ENCODE data around the gene TUFT1. TPM values are rescaled to one million over a fixed set of nuclear protein-coding genes. Genes with fewer than 3 reads are reported as not detected.

TUFT1 gene
- total RNA-seq, 2 donors from 2014 or later: 5.1 to 5.6 TPM

GRCh38 chr1:151547119-151547899 lies 7.2 kb downstream of the TUFT1 start:
- ATAC-seq: peak; percentile 18 to 20
- Mint-ChIP-seq H3K36me3 (no peaks in the 10 kb centered on the region), H3K27ac (peak overlapping the region in 1 of 2 donors; percentile 38)

GRCh38 chr1:151547900-151548230 lies 7.8 kb downstream of the TUFT1 start:
- ATAC-seq (no peak), DNase-seq (ENCODE audit: low spot score in 2 of 2) (no peak)
- no peak overlapping the region for H3K27ac Mint-ChIP-seq
- H3K36me3 Mint-ChIP-seq: no peaks in the 10 kb centered on the region
- H3K9me3 Mint-ChIP-seq: no peaks in the 10 kb centered on the region

More at GRCh38 chr1:151547119-151547899, 7.2 kb downstream of the TUFT1 start:
- no peak for DNase-seq (ENCODE audit: low spot score in 2 of 2)
- no peaks in the 10 kb centered on the region for H3K9me3 Mint-ChIP-seq

- DNase-seq (ENCODE audit: low spot score in 2 of 2) (no peak), ATAC-seq (no peak)
- Mint-ChIP-seq H3K36me3 (no peaks in the 10 kb centered on the region), H3K27ac (no peak overlapping the region), H3K9me3 (no peaks in the 10 kb centered on the region)
Observed at GRCh38 chr1:151549199-151549598, 9.1 kb downstream of the TUFT1 start.

- ATAC-seq (no peak), DNase-seq (ENCODE audit: low spot score in 2 of 2) (no peak)
- no peaks in the 10 kb centered on the region for H3K36me3 Mint-ChIP-seq
- H3K9me3 Mint-ChIP-seq: no peaks in the 10 kb centered on the region
- H3K27ac Mint-ChIP-seq: no peak overlapping the region
Observed at GRCh38 chr1:151553659-151554058, 13.6 kb downstream of the TUFT1 start.

GRCh38 chr1:151556052-151556451 lies 15.9 kb downstream of the TUFT1 start:
- ATAC-seq (no peak), DNase-seq (ENCODE audit: low spot score in 2 of 2) (no peak)
- Mint-ChIP-seq H3K27ac (no peak overlapping the region), H3K9me3 (no peaks in the 10 kb centered on the region), H3K36me3 (no peaks in the 10 kb centered on the region)

- ATAC-seq (no peak), DNase-seq (ENCODE audit: low spot score in 2 of 2) (no peak)
- H3K36me3 Mint-ChIP-seq: no peaks in the 10 kb centered on the region
- H3K27ac Mint-ChIP-seq: no peak overlapping the region
- no peaks in the 10 kb centered on the region for H3K9me3 Mint-ChIP-seq
Observed at GRCh38 chr1:151562661-151563060, 22.6 kb downstream of the TUFT1 start.

- no peaks in the 10 kb centered on the region for H3K9me3 Mint-ChIP-seq
- no peaks in the 10 kb centered on the region for H3K36me3 Mint-ChIP-seq
- H3K27ac Mint-ChIP-seq: no peak overlapping the region
- DNase-seq (ENCODE audit: low spot score in 2 of 2) (no peak), ATAC-seq (no peak)
Observed at GRCh38 chr1:151563376-151563775, 23.3 kb downstream of the TUFT1 start.

- H3K27ac Mint-ChIP-seq: peak overlapping the region in 1 of 2 donors; percentile 47
- H3K36me3 Mint-ChIP-seq: no peaks in the 10 kb centered on the region
- DNase-seq (ENCODE audit: low spot score in 2 of 2) (no peak), ATAC-seq (no peak)
- H3K9me3 Mint-ChIP-seq: no peaks in the 10 kb centered on the region
Observed at GRCh38 chr1:151565502-151566189, 25.5 kb downstream of the TUFT1 start.

GRCh38 chr1:151568626-151569088 lies 28.5 kb downstream of the TUFT1 start:
- DNase-seq (ENCODE audit: low spot score in 2 of 2): no peak
- ATAC-seq: peak in 1 of 2 donors; percentile 34

GRCh38 chr1:151570819-151571218 lies 30.7 kb downstream of the TUFT1 start:
- ATAC-seq: no peak
- peak overlapping the region in 1 of 2 donors; percentile 17 for H3K27ac Mint-ChIP-seq
- DNase-seq (ENCODE audit: low spot score in 2 of 2): no peak
- peaks cover 0 to 15% of the 10 kb centered on the region in 2 donors for H3K36me3 Mint-ChIP-seq
- no peaks in the 10 kb centered on the region for H3K9me3 Mint-ChIP-seq

More at GRCh38 chr1:151568626-151569088, 28.5 kb downstream of the TUFT1 start:
- Mint-ChIP-seq H3K9me3 (no peaks in the 10 kb centered on the region), H3K36me3 (no peaks in the 10 kb centered on the region), H3K27ac (no peak overlapping the region)

GRCh38 chr1:151574575-151575529 lies 34.7 kb downstream of the TUFT1 start:
- Mint-ChIP-seq H3K27ac (peak overlapping the region in 1 of 2 donors; percentile 36), H3K9me3 (no peaks in the 10 kb centered on the region), H3K36me3 (peaks cover 0 to 15% of the 10 kb centered on the region in 2 donors)
- DNase-seq (ENCODE audit: low spot score in 2 of 2) (no peak), ATAC-seq (peak; percentile 67 to 82)

- DNase-seq (ENCODE audit: low spot score in 2 of 2) (no peak), ATAC-seq (no peak)
- peaks cover 0 to 15% of the 10 kb centered on the region in 2 donors for H3K36me3 Mint-ChIP-seq
- no peak overlapping the region for H3K27ac Mint-ChIP-seq
- no peaks in the 10 kb centered on the region for H3K9me3 Mint-ChIP-seq
Observed at GRCh38 chr1:151577173-151577572, 37.1 kb downstream of the TUFT1 start.

- no peak for ATAC-seq
- H3K27ac Mint-ChIP-seq: no peak overlapping the region
Observed at GRCh38 chr1:151578941-151579340, 38.8 kb downstream of the TUFT1 start.

GRCh38 chr1:151579436-151580225 lies 39.5 kb downstream of the TUFT1 start:
- ATAC-seq (peak in 1 of 2 donors; percentile 20), DNase-seq (ENCODE audit: low spot score in 2 of 2) (no peak)
- Mint-ChIP-seq H3K9me3 (no peaks in the 10 kb centered on the region), H3K36me3 (peaks cover 0 to 6% of the 10 kb centered on the region in 2 donors), H3K27ac (peak overlapping the region in 1 of 2 donors; percentile 70)

More at GRCh38 chr1:151578941-151579340, 38.8 kb downstream of the TUFT1 start:
- Mint-ChIP-seq H3K9me3 (no peaks in the 10 kb centered on the region), H3K36me3 (peaks cover 0 to 13% of the 10 kb centered on the region in 2 donors)
- no peak for DNase-seq (ENCODE audit: low spot score in 2 of 2)

- Mint-ChIP-seq H3K36me3 (no peaks in the 10 kb centered on the region), H3K9me3 (no peaks in the 10 kb centered on the region), H3K27ac (no peak overlapping the region)
- DNase-seq (ENCODE audit: low spot score in 2 of 2) (no peak), ATAC-seq (no peak)
Observed at GRCh38 chr1:151581451-151581850, 41.3 kb downstream of the TUFT1 start.

- Mint-ChIP-seq H3K36me3 (no peaks in the 10 kb centered on the region), H3K9me3 (no peaks in the 10 kb centered on the region), H3K27ac (no peak overlapping the region)
- ATAC-seq (no peak), DNase-seq (ENCODE audit: low spot score in 2 of 2) (no peak)
Observed at GRCh38 chr1:151581921-151582320, 41.8 kb downstream of the TUFT1 start.

All from activated naive CD4-positive, alpha-beta T cell treated with anti-CD3 and anti-CD28 coated beads, Interleukin-2, amount 50 U/mL, for 72 hours (primary cell).